Occipital lobe (tissue), 2 donors: ENCODE data around the gene FAH. TPM values are rescaled to one million over a fixed set of nuclear protein-coding genes. Genes with fewer than 3 reads are reported as not detected.
"Not testable (repeated sequence)": the region's sequence is repeated elsewhere in the genome, so short reads cannot be mapped to it uniquely, and the experiment has no call there.

ENCODE experiments used
- DNase-seq: peaks from one replicate; lab custom pipeline; 2025; lab: John Stamatoyannopoulos, UW
- total RNA-seq: library from RNA; depleted of rRNA; stranded (reverse); fragments of >200 nt; gene quantifications from one replicate; pipeline ENCODE4 v1.2.3, GENCODE V29; 2014

Gene FAH
- total RNA-seq, 1 donor from 2014 or later: 1.6 TPM

DNA sequence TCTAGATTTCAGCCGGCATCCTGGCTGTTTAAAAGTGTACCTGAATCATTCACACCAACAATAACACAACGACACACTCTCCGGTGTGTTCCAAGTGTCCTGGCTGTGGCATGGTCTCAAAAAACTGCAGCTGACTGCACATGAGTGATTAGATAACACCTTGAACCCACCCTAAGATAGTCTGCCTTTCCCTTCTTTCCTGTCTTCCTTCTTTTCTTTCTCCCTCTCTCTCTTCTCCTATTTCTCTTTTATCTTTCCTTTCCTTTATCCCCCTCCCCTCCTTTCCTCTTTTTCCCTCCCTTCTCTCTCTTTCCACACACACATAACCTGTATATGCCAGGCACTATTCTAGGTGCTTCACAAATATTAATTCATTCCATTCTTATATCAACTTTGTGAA is 1.2 kb upstream of the FAH start:
- no peak for DNase-seq

DNA sequence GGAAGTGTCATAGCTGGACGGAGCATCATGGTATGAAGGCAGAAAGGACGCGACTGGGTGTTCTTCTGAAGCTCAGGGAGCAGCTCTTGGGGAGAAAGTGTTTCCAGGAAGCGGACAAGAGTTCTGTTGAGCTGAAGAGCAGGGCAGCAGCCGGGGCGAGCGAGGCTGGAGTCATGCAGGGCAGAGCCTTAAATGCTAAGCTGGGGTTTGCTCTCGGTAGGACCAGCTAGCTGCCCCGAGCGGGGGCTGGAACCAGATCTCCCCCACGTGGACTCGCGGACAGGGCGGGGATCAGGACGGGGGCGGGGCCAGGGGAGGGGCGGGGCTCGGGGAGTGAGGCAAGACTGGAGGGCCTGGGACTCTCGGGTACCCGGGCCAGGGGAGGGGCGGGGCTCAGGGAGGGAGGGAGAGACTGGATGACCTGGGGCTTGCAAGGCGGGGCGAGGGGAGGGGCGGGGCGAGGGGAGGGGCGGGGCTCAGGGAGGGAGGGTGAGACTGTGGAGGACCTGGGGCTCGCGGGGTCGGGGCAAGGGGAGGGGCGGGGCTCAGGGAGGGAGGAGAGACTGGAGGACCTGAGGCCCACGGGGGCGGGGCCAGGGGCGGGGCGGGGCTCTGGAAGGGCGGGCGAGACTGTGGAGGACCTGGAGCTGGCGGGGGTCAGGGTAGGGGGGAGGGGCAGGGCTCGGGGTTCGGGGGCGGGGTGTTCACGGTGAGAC is 461 bp upstream of the FAH start:
- peak; percentile 91 for DNase-seq

DNA sequence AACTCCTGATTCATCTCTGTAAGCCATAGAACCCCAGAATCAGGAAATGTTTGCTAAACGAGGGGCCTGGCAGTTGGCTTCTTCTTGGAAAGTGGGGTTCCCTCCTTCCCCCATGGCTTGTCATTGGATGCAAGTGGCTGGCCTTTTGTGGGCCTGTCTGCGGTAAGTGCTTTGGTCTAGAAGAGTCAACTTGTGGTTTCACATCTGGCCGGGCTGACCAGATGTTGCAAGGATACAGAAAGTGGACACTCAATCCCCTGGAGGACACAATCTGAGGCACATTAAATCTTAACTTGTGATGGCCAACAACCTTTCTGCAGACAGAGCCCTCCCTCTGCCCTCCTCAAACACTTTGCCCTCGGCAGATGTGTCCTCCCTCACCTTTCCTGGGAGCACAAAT is 1.1 kb downstream of the FAH start:
- no peak for DNase-seq

DNA sequence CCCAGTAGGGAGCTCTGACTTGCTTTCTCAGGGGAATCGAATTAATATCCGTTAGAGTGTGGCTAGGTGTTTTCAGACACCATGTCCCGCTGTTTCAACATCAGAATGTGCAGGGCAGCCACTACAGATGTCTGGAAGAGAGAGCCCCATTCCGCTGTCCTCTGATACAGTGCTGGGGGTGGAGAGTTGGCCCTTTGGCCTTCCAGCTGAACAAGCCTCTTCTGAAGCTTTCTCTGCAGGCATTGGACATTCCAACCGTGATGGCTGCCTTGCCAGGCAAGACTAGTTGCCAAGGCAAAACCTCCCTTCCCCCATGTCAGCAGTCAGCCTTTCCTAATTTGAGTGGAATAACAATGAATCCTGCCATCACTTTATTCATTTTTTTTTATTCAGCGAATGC is 1.5 kb downstream of the FAH start:
- DNase-seq: no peak

DNA sequence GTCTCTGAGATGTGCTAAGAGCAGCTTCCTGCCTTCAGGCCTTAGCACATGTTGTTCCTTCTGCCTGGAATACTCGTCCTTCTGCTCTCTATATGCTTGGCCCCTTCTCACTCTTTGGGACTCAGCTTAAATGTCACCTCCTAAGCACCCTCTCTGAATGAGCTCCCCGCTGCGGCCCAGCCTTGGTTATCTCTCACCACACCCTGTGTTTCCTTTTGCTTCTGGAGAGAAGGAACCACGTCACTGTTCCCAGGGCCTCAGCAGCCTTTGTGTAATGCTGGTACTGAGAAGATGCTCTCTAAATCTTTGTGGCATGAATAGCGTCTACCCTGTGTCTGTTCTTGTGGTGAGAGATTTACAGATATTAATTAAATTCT is 2.2 kb downstream of the FAH start:
- DNase-seq: no peak

DNA sequence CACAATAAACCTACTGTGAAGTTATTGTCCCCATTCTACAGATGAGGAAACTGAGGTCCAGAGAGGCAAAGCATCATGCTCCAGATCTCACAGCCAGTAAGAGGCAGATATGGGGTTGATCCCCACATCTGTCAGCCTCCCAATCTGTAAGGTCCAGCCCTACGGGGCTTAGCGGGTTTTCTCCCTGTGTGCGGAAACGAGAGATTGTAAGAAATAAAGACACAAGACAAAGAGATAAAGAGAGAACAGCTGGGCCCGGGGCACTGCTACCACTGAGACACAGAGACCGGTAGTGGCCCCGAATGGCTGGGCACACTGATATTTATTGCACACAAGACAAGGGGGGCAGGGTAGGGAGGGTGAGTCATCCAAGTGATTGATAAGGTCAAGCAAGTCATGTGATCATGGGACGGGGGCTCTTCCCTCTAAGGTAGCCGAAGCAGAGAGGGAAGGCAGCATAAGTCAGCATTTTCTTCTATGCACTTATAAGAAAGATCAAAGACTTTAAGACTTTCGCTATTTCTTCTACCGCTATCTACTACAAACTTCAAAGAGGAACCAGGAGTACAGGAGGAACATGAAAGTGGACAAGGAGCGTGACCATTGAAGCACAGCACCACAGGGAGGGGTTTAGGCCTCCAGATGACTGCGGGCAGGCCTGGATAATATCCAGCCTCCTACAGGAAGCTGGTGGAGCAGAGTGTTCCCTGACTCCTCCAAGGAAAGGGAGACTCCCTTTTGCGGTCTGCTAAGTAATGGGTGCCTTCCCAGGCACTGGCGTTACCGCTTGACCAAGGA is 2.8 kb downstream of the FAH start:
- DNase-seq: not testable (repeated sequence)

DNA sequence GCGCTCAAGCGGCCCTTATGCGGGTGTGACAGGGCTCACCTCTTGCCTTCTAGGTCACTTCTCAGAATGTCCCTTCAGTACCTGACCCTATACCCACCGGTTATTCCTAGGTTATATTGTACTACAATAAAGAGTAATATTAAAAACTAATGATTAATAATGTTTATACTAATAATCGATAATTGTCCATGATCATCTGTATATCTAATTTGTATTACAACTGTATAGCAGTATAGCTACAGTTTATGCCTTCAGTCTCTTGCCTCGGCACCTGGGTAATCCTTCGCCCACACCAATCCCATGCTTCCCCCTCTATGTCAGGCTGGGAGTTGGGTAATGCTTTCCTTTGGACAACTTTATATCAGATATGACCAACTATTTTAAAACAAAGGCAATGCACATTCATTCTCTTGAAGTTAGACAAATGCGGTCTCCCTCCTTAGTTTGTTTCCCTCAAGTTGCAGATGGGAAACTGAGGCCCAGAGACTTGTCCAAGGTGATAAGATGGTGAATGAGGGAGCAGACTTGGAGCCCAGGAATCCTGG is 3.4 kb downstream of the FAH start:
- DNase-seq: no peak

DNA sequence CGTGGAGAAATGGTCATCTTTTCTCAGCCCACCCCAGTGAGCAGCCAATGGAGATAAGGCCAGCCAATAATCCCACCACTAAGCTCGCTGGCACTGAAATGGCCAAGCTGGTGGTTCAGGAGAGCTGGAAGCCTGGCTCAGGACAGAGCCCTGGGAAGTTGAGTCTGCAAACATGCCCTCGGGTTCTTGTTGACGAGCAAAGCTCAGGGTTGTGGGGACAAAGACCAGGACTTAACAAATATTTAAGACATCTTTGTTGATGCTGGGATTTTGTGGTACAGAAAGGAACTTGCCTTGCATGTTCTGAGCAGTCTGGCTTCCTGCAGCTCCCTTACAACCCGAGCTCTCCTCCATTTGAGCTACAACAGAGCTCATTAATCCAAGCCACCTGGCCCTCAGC is 4.4 kb downstream of the FAH start:
- DNase-seq: no peak

DNA sequence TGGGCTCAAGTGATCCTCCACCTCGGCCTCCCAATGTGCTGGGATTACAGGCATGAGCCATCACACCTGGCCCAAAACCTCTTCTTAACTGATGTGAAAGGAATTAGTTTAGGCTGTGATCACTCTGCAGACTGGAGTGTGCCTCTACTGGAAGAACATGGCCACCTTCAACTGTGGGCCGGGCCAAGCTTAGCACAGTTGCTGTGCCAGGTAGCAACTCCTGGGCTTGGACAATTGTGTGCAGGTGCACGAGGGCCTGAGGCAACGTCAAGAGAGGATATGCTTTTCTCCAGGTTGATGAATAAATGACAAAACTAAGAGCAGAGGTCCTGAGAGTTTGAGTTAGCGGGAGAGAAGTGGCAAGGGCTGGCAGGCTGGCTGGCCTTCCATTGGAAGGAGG is 6.5 kb downstream of the FAH start:
- no peak for DNase-seq

DNA sequence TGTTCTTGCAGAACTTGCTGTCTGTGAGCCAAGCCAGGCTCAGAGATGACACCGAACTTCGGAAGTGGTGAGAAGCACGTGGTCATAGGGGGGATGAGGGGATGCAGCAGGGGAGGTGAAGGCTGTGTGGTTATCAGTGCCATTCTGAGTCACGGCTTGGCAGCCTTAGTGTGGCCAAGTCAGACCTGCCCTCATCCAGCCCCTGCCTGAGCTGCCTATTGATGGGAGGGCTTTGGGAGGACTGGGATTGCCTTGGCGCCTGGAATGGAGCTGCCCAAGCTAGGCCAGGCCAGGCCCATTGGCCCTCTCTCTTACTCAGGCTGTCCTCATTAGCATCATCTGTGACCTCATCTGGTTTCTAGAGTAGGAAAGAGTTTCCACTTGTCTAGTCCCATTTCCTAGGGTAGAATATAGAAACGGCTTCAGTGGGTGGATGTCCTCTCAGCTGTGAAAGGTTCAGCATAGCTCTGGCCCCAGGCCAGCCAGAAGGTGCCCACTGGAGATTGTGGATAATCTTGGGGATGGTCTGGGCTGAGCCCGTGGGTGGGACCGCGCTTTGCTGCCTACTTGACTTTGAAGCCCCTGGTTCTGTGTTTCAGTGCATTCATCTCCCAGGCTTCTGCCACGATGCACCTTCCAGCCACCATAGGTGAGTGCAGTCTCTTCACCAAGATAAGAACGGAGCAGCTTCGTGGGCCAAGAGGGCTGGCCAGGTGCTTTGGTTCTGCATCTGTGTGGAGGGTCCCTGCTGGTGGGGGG is 7.2 kb downstream of the FAH start:
- no peak for DNase-seq

DNA sequence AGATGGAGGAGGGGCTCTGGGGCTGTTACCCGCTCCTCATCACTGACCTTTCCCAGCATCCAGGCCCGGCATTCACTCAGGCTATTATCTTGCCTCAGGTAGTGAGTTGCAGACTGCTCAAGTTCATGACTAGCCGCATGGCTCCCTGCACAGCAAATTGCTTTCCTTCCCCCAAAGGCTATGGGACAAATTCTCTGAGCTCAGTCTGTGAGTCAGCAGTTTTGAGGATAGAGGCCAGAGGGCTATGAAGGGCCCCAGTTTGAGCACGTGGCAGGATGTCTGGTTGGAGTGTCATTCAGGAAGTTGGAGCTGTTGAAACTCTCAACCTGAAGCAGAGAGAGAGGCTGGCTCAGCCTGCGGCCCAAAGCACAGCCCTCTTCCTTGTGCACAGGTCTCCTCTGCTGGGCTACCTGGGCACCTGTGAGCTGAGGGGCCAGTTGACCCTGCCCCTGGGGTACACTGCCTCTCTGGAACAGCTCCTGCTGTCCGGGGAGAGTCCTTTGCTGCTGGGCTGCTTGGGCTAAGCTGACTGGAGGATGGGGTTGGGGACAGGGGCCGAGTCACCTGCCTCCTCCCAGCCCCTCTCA is 7.9 kb downstream of the FAH start:
- DNase-seq: no peak

DNA sequence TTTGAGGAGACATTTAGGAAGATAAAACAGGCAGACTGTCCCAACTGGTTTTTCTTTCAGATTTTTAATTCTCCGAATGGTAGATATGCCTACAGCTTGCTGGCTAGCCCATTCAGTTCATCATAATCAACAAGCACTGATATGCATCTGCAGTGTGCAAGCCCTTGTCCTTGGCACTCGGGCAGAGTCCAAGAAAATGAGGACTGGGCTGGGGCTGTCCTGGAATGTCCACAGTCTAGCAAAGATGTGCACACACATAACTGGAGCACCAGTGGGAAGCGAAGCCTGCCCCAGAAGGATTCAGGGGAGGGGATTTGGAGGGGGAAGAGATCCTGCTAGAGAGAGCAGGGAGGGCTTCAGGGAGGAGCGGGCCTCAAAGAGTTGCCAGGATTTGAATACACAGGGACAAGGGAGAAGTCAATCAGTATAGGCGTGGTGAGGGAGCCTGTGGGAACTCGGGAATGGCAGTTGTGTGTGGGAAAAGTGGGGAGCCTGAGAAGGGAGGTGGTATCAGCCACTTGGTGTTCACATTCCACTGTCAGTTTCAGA is 8.7 kb downstream of the FAH start:
- DNase-seq: no peak

DNA sequence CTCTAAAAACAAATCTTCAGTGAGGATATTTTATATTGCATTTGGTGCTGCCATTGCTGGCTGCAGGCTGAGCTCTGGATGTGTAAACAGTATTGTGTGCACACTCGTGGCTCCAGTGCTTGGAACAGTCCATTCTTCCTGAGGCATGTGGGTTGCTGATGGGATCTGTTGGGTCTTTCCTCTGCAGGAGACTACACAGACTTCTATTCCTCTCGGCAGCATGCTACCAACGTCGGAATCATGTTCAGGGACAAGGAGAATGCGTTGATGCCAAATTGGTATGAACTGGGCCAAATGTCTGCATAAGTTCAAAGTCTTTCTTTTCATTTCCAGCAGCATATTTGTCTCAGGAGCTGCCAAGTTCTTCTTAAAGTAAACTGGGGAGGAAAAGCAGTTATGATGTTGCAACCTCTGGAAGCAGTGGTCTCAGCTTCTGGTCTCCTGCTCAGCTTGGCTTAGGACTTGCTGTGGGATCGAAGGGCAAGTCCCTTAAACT is 9.3 kb downstream of the FAH start:
- DNase-seq: no peak

DNA sequence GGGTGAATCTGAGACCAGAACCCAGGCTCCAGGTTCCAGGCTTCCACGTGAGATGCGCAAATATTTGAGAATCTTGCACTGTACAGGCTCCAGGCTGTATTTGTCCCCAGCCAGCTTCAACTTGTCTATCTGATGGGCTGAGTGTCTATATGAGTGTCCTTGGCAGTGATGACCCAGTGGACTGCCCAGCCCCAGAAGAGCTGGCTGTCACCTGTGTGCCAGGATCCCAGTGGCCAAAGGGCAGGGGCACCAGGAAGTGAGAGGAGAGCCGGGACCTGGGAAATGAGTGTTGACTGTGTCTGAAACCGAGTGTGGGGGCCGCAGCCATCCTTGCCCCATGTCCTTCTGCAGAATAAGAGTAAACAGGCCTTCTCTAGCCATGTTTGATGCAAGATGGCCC is 10.4 kb downstream of the FAH start:
- no peak for DNase-seq

DNA sequence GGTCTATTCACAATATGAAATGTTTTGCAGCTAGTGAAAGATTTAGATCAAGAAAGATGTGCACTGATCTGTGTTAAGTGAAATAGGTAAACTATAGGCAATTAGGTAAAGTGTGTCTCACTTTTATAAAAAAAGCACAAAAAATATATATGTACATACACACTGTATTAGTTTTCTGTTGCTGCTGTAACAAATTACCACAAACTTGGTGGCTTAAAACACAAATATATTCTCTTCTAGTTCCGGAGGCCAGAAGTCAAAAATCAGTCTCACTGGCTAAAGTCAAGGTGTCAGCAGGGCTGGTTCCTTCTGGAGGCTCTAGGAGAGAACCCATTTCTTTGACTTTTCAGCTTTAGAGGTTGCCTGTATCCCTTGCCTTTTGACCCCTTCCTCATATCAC is 11.1 kb downstream of the FAH start:
- no peak for DNase-seq

DNA sequence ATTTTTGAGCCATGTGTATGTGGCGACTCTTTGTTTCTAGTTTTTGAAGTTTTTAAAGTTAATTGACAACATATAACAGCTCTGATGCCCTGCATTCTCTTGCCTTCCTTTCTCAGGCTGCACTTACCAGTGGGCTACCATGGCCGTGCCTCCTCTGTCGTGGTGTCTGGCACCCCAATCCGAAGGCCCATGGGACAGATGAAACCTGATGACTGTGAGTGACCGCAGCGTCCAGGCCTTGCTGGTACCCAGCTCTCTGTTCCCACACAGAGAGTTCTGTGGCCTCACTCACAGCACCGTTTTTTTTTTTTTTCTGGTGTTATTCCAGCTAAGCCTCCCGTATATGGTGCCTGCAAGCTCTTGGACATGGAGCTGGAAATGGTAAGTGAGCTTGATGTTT is 15.1 kb downstream of the FAH start:
- DNase-seq: no peak

DNA sequence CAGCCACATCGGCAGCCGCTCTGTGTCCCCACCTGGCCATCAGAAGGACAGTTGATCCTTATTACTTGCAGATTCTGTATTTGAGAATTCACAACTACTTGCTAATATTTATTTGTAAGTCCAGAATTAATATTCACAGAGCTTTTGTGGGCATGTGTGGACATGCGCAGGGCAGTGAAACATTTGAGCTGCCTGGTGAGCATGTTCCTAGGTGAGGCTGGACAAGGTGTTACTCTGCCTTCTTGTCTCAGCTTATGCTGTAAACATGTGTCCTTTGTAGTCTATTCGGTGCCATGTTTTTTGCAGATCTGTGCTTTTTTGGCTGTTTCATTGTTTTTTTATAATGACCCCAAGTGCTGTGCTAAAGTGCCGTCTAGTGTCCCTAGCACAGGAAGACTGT is 15.6 kb downstream of the FAH start:
- DNase-seq: no peak

DNA sequence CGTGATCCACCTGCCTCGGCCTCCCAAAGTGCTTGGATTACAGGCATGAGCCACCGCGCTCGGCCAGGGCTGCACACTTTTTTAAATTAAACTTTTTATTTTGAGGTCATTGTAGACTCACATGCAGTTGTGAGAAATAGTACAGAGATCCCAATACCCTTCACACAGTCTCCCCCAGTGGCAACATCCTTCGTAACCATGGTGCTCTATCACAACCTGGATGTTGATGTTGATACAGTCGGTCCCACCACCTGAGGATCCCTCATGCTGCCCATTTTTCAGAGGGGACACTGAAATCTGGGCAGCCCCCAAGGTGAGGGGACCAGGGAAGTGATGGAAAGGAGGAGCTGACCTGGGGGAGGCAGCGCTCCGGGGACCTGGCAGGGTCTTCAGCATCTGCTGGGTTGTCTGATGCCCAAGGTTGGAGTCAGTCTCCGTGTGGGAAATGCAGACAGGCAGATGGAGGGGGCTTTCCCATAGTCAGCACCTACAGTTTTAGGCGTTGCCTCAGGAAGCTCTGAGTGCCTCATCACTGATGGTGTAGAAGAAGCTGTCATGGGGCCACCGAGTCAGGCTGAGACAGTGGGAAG is 17.1 kb downstream of the FAH start:
- no peak for DNase-seq

DNA sequence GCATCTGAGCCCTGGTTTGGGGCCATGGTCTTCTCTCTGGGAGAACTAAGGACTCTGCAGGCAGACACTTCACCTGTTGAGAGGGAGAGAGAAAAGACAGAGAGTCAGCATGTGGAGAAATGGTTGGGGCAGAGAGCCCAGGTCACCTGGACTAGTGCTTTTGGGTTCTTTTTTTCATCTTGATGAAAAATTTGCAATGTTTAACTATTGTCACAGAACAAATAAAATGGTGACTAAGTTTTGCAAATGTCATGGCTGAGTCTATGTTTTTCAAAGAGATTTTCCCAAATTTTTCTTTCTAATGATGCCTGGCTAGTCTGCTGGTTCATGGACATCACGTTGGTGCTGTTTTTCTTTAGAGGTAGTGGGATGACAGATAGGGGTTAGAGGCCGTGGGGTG is 17.8 kb downstream of the FAH start:
- DNase-seq: no peak

DNA sequence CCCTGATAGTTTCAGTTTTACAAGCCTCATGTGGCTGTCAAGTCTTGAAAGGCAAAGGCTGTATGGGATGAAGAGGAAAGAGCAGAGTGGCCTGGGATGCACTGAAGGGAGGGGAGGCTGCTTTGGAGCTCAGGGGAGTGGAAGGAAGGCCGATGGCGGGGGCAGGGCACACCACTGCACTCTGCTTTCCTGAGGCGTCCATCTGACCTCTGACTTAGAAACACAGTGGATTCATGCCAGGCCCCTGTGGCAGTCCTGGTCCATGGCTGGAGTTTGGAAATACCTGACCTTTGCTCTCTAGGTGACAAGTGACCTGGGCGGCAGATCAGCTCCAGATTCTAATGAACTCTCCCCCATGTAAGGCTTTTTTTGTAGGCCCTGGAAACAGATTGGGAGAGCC is 19.0 kb downstream of the FAH start:
- no peak for DNase-seq

DNA sequence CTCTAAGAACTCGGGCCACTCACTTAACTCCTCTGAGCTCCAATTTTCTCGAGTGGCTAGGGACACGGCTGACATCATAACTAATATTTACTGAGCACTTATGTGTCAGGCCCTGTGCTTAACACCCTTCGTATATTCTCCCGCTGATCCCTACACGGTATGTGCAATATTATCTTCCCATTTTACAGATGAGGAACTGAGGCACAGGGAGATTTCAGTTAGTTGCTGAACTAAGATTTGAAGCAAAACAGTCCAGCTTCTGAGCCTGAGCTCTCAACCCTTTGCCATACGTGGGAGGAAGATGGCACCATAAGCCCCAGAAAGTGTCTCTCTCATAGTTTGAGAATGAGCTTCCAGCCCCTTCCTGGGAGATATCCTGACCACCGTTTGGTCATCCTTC is 19.6 kb downstream of the FAH start:
- DNase-seq: no peak
